Astrocyte (in vitro differentiated cells and primary cell): ENCODE data around the gene MCM7. TPM values are rescaled to one million over a fixed set of nuclear protein-coding genes. Genes with fewer than 3 reads are reported as not detected.

Source experiments
- DNase-seq: peaks from one replicate; pipeline ENCODE4 v3.0.0-alpha.2; 2010; ENCODE audit warnings: low read depth
- FAIRE-seq: peaks from 2 replicates; lab custom pipeline; 2011; peaks lifted over from hg19 to GRCh38; lab: Jason Lieb, UNC
- H2AFZ ChIP-seq: 2 replicates; pipeline ENCODE4 v1.6.0; 2012; ENCODE audit warnings: low read depth, low read length, inconsistent platforms
- H3K27ac ChIP-seq: 2 replicates; pipeline ENCODE4 v1.5.1; 2011; ENCODE audit warnings: low read depth, low read length, inconsistent platforms
- H3K27me3 ChIP-seq: 2 replicates; pipeline ENCODE4 v1.6.0; 2011; ENCODE audit warnings: low read length, inconsistent platforms; ENCODE audit not compliant: insufficient read depth
- H3K36me3 ChIP-seq: 2 replicates; pipeline ENCODE4 v1.5.1; 2011; ENCODE audit warnings: low read length, inconsistent platforms; ENCODE audit not compliant: insufficient read depth
- H3K4me1 ChIP-seq: 2 replicates; pipeline ENCODE4 v1.5.1; 2011; ENCODE audit warnings: low read length, inconsistent platforms; ENCODE audit not compliant: insufficient read depth
- H3K4me2 ChIP-seq: 2 replicates; pipeline ENCODE4 v1.6.0; 2012; ENCODE audit warnings: low read length, inconsistent platforms
- H3K4me3 ChIP-seq: 2 replicates; pipeline ENCODE4 v1.5.1; 2011; ENCODE audit warnings: low read depth, mild to moderate bottlenecking, low read length, inconsistent platforms; ENCODE audit not compliant: insufficient read depth
- H3K79me2 ChIP-seq: 2 replicates; pipeline ENCODE4 v1.6.0; 2012; ENCODE audit warnings: mild to moderate bottlenecking, low read length, inconsistent platforms; ENCODE audit not compliant: insufficient read depth
- H3K9ac ChIP-seq: 2 replicates; pipeline ENCODE4 v1.6.0; 2012; ENCODE audit warnings: mild to moderate bottlenecking, low read length, inconsistent platforms
- H3K9me3 ChIP-seq: 2 replicates; pipeline ENCODE4 v1.5.1; 2012; ENCODE audit warnings: low read depth, mild to moderate bottlenecking, low read length, inconsistent platforms; ENCODE audit not compliant: insufficient read depth
- H4K20me1 ChIP-seq: 2 replicates; pipeline ENCODE4 v1.6.0; 2012; ENCODE audit warnings: low read length, inconsistent platforms; ENCODE audit not compliant: insufficient read depth
- H3K27ac Mint-ChIP-seq: one replicate; pipeline ENCODE4 v1.8.0; 2021; ENCODE audit warnings: mild to moderate bottlenecking, mixed read lengths; ENCODE audit not compliant: unreplicated experiment
- H3K27me3 Mint-ChIP-seq: one replicate; pipeline ENCODE4 v1.8.0; 2021; ENCODE audit warnings: low read depth, mixed read lengths; ENCODE audit not compliant: unreplicated experiment
- H3K36me3 Mint-ChIP-seq: one replicate; pipeline ENCODE4 v1.8.0; 2021; ENCODE audit warnings: low read depth, mixed read lengths; ENCODE audit not compliant: unreplicated experiment
- H3K4me1 Mint-ChIP-seq: one replicate; pipeline ENCODE4 v1.8.0; 2021; ENCODE audit warnings: low read depth, mixed read lengths; ENCODE audit not compliant: unreplicated experiment
- H3K4me3 Mint-ChIP-seq: one replicate; pipeline ENCODE4 v1.8.0; 2021; ENCODE audit warnings: mild to moderate bottlenecking, moderate library complexity, mixed read lengths; ENCODE audit not compliant: unreplicated experiment
- H3K9me3 Mint-ChIP-seq: one replicate; pipeline ENCODE4 v1.8.0; 2021; ENCODE audit warnings: mild to moderate bottlenecking, mixed read lengths; ENCODE audit not compliant: unreplicated experiment
- EZH2 ChIP-seq: IDR thresholded peaks from 2 replicates; pipeline ENCODE4 v1.6.1; 2012; ENCODE audit warnings: mild to moderate bottlenecking, low read length, inconsistent platforms; ENCODE audit not compliant: insufficient read depth
- total RNA-seq: library from RNA; stranded (reverse); gene quantifications from 2 replicates; pipeline ENCODE4 v1.2.1, GENCODE V29; 2021
- TF ChIP-seq, protein P1 (sequence below): IDR thresholded peaks from 2 replicates; pipeline ENCODE4 v1.5.1; 2011; ENCODE audit warnings: low read depth, mild to moderate bottlenecking, inconsistent platforms, low read length, moderate library complexity; ENCODE audit not compliant: insufficient read depth

MCM7 gene
- total RNA-seq, 1 donor from 2014 or later = 55.2 TPM

DNA sequence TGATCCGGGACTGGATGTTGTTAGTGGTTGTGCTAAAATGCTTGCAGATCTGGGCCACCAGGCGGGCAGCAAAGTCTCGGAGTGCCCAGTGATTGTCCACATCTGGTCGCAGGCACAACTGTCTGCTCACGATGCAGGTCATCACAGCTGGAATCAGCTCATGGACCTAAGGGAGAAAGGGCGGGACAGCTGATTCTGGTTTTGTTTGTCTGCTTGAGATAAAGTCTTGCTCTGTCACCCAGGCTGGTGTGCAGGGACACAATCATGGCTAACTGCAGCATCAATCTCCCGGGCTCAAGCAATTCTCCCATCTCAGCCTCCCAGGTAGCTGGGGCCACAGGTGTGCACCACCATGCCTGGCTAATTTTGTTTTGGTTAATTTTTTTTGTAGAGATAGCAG is 10.0 kb upstream of the MCM7 start:
- H3K4me3 Mint-ChIP-seq = no peak overlapping the region
- no peaks in the 10 kb centered on the region for H3K9me3 ChIP-seq
- TF ChIP-seq, protein P1, sequence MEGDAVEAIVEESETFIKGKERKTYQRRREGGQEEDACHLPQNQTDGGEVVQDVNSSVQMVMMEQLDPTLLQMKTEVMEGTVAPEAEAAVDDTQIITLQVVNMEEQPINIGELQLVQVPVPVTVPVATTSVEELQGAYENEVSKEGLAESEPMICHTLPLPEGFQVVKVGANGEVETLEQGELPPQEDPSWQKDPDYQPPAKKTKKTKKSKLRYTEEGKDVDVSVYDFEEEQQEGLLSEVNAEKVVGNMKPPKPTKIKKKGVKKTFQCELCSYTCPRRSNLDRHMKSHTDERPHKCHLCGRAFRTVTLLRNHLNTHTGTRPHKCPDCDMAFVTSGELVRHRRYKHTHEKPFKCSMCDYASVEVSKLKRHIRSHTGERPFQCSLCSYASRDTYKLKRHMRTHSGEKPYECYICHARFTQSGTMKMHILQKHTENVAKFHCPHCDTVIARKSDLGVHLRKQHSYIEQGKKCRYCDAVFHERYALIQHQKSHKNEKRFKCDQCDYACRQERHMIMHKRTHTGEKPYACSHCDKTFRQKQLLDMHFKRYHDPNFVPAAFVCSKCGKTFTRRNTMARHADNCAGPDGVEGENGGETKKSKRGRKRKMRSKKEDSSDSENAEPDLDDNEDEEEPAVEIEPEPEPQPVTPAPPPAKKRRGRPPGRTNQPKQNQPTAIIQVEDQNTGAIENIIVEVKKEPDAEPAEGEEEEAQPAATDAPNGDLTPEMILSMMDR = no peak
- TF ChIP-seq EZH2 = no peak

DNA sequence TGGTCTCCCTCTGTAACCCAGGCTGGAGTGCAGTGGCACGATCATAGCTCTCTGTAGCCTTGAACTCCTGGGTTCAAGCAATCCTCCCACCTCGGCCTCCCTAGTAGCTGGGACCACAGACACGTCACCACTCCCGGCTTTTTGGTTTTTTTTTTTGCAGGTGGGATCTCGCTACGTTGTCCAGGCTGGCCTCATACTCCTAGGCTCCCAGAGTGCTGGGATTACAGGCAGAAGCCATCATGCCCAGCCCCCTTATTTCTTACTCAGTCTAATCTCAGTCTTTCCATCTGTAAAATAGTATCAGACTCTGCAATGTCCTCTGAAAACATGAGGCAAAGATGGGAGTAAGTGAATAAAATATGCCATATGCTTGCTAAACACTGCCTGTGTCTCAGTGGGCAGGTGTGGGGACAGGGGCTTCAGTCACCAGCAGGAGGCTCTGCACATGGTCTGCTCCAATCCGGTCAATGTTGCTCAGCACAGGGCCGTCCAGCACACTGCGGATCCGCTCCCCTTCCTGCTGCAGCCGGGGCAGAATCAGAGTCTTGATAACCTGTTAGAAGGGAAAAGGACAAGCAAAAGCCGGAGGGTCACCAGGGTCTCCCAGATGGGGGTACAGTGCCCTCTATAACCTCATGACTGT is 8.4 kb upstream of the MCM7 start:
- Mint-ChIP-seq H3K27me3 (no peaks in the 10 kb centered on the region), H3K4me3 (no peak overlapping the region), H3K9me3 (no peaks in the 10 kb centered on the region), H3K36me3 (peaks cover 39% of the 10 kb centered on the region), H3K4me1 (no peaks in the 10 kb centered on the region), H3K27ac (no peak overlapping the region)
- H3K4me2 ChIP-seq = no peak overlapping the region
- TF ChIP-seq, protein P1 = no peak
- TF ChIP-seq EZH2 = no peak
- no peak overlapping the region for H3K4me3 ChIP-seq
- no peak overlapping the region for H3K9ac ChIP-seq
- H2AFZ ChIP-seq = no peak overlapping the region
- H3K27me3 ChIP-seq = no peaks in the 10 kb centered on the region
- no peaks in the 10 kb centered on the region for H3K9me3 ChIP-seq
- H3K4me1 ChIP-seq = no peaks in the 10 kb centered on the region
- peaks cover 21% of the 10 kb centered on the region for H3K36me3 ChIP-seq
- no peak for DNase-seq
- FAIRE-seq = no peak
- H3K27ac ChIP-seq = no peak overlapping the region
- no peaks in the 10 kb centered on the region for H3K79me2 ChIP-seq
- H4K20me1 ChIP-seq = peaks cover 13% of the 10 kb centered on the region

More for the DNA sequence above, 10.0 kb upstream of the MCM7 start:
- H3K27me3 Mint-ChIP-seq = no peaks in the 10 kb centered on the region
- H3K4me3 ChIP-seq = no peak overlapping the region
- no peak overlapping the region for H3K9ac ChIP-seq
- no peak for FAIRE-seq
- no peaks in the 10 kb centered on the region for H3K4me1 Mint-ChIP-seq
- no peak overlapping the region for H3K4me2 ChIP-seq
- H3K9me3 Mint-ChIP-seq = no peaks in the 10 kb centered on the region
- H2AFZ ChIP-seq = no peak overlapping the region
- H3K36me3 ChIP-seq = peaks cover 17% of the 10 kb centered on the region
- no peaks in the 10 kb centered on the region for H3K4me1 ChIP-seq
- H3K27me3 ChIP-seq = no peaks in the 10 kb centered on the region
- H3K79me2 ChIP-seq = no peaks in the 10 kb centered on the region
- H4K20me1 ChIP-seq = peaks cover 13% of the 10 kb centered on the region
- no peak for DNase-seq
- H3K36me3 Mint-ChIP-seq = peaks cover 37% of the 10 kb centered on the region
- H3K27ac ChIP-seq = no peak overlapping the region
- H3K27ac Mint-ChIP-seq = no peak overlapping the region

- H3K27ac ChIP-seq = no peak overlapping the region
- no peak overlapping the region for H3K4me3 ChIP-seq
- no peak overlapping the region for H2AFZ ChIP-seq
- TF ChIP-seq EZH2 = no peak
- TF ChIP-seq, protein P1 = no peak
- H3K36me3 ChIP-seq = peaks cover 21% of the 10 kb centered on the region
- H3K9me3 ChIP-seq = no peaks in the 10 kb centered on the region
- H3K36me3 Mint-ChIP-seq = peaks cover 37% of the 10 kb centered on the region
- H3K27me3 Mint-ChIP-seq = no peaks in the 10 kb centered on the region
- no peaks in the 10 kb centered on the region for H3K79me2 ChIP-seq
- H3K4me1 ChIP-seq = peaks cover 2% of the 10 kb centered on the region
- no peak for FAIRE-seq
- H3K27me3 ChIP-seq = no peaks in the 10 kb centered on the region
- H3K4me1 Mint-ChIP-seq = peaks cover 6% of the 10 kb centered on the region
- H3K4me2 ChIP-seq = no peak overlapping the region
- no peaks in the 10 kb centered on the region for H3K9me3 Mint-ChIP-seq
- H4K20me1 ChIP-seq = peaks cover 13% of the 10 kb centered on the region
- no peak overlapping the region for H3K9ac ChIP-seq
- no peak for DNase-seq
- H3K4me3 Mint-ChIP-seq = no peak overlapping the region
- H3K27ac Mint-ChIP-seq = no peak overlapping the region
Observed at GRCh38 chr7:100107890-100108289, 6.7 kb upstream of the MCM7 start.
